Measurements from ENCODE around the gene CNBP. TPM values are rescaled to one million over a fixed set of nuclear protein-coding genes. Genes with fewer than 3 reads are reported as not detected.

Gene CNBP
- polyA plus RNA-seq, 1 donor (not counting 4 experiments of a cell fraction or from before 2014, with no cell fraction given): 388 TPM

GRCh38 chr3:129204473-129204872 is 20.8 kb upstream of the CNBP start:
- H3K27ac ChIP-seq (ENCODE audit: control insufficient read depth, insufficient read depth, low read length): no peak overlapping the region
- H3K79me2 ChIP-seq (ENCODE audit: control insufficient read depth, insufficient read depth, low read length): no peaks in the 10 kb centered on the region
- H3K36me3 ChIP-seq (ENCODE audit: control insufficient read depth in 2 of 2, extremely low read depth in 1 of 2, insufficient read depth in 2 of 2, low read length in 2 of 2): no peaks in the 10 kb centered on the region
- H3K4me2 ChIP-seq (ENCODE audit: control insufficient read depth, extremely low read depth, insufficient read depth, low read depth, low read length): no peak overlapping the region
- FAIRE-seq: no peak
- no peaks in the 10 kb centered on the region for H3K27me3 ChIP-seq (ENCODE audit: control insufficient read depth, extremely low read depth, insufficient read depth, low read length)
- H2AFZ ChIP-seq (ENCODE audit: control insufficient read depth, low read length): no peak overlapping the region
- H4K20me1 ChIP-seq (ENCODE audit: control insufficient read depth, extremely low read depth, insufficient read depth, low read length): no peaks in the 10 kb centered on the region
- H3K4me1 ChIP-seq (ENCODE audit: control insufficient read depth, extremely low read depth, insufficient read depth, low read length): no peaks in the 10 kb centered on the region
- no peaks in the 10 kb centered on the region for H3K9me1 ChIP-seq (ENCODE audit: control insufficient read depth, extremely low read depth, insufficient read depth, low read length)
- dilution Hi-C loops (cut with MboI; ENCODE audit: extremely low pct_ligation_motif_present, low sequenced_read_pairs): no loop called here
- H3K4me3 ChIP-seq (ENCODE audit: control insufficient read depth in 2 of 3, extremely low read depth in 1 of 3, insufficient read depth in 2 of 3, low read depth in 1 of 3, low read length in 3 of 3): no peak overlapping the region
- no peak for DNase-seq (ENCODE audit: low read depth, low spot score)
- no peak overlapping the region for H3K9ac ChIP-seq (ENCODE audit: control insufficient read depth, extremely low read depth, insufficient read depth, low read length)
- TF ChIP-seq, protein P1, sequence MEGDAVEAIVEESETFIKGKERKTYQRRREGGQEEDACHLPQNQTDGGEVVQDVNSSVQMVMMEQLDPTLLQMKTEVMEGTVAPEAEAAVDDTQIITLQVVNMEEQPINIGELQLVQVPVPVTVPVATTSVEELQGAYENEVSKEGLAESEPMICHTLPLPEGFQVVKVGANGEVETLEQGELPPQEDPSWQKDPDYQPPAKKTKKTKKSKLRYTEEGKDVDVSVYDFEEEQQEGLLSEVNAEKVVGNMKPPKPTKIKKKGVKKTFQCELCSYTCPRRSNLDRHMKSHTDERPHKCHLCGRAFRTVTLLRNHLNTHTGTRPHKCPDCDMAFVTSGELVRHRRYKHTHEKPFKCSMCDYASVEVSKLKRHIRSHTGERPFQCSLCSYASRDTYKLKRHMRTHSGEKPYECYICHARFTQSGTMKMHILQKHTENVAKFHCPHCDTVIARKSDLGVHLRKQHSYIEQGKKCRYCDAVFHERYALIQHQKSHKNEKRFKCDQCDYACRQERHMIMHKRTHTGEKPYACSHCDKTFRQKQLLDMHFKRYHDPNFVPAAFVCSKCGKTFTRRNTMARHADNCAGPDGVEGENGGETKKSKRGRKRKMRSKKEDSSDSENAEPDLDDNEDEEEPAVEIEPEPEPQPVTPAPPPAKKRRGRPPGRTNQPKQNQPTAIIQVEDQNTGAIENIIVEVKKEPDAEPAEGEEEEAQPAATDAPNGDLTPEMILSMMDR (optimal IDR thresholded peaks at IDR 0.05 in 1 of 3, IDR thresholded peaks at IDR 0.05 in 1 of 3, conservative IDR thresholded peaks at IDR 0.05 in 1 of 3; ENCODE audit: extremely low read depth in 1 of 3, insufficient read depth in 2 of 3, low read length in 3 of 3): no peak
- no peak for TF ChIP-seq EZH2 (IDR thresholded peaks at IDR 0.05; ENCODE audit: low read length)
- no peaks in the 10 kb centered on the region for H3K9me3 ChIP-seq (ENCODE audit: control insufficient read depth, low read depth, low read length)

GRCh38 chr3:129199366-129199765 is 15.7 kb upstream of the CNBP start:
- FAIRE-seq: no peak
- H3K4me3 ChIP-seq (ENCODE audit: control insufficient read depth in 2 of 3, extremely low read depth in 1 of 3, insufficient read depth in 2 of 3, low read depth in 1 of 3, low read length in 3 of 3): no peak overlapping the region
- no peaks in the 10 kb centered on the region for H3K79me2 ChIP-seq (ENCODE audit: control insufficient read depth, insufficient read depth, low read length)
- H3K9me3 ChIP-seq (ENCODE audit: control insufficient read depth, low read depth, low read length): no peaks in the 10 kb centered on the region
- no peaks in the 10 kb centered on the region for H3K9me1 ChIP-seq (ENCODE audit: control insufficient read depth, extremely low read depth, insufficient read depth, low read length)
- peaks cover 28% of the 10 kb centered on the region for H3K4me1 ChIP-seq (ENCODE audit: control insufficient read depth, extremely low read depth, insufficient read depth, low read length)
- H3K27me3 ChIP-seq (ENCODE audit: control insufficient read depth, extremely low read depth, insufficient read depth, low read length): no peaks in the 10 kb centered on the region
- no peak overlapping the region for H3K27ac ChIP-seq (ENCODE audit: control insufficient read depth, insufficient read depth, low read length)
- no peak for TF ChIP-seq EZH2 (IDR thresholded peaks at IDR 0.05; ENCODE audit: low read length)
- TF ChIP-seq, protein P1 (optimal IDR thresholded peaks at IDR 0.05 in 1 of 3, IDR thresholded peaks at IDR 0.05 in 1 of 3, conservative IDR thresholded peaks at IDR 0.05 in 1 of 3; ENCODE audit: extremely low read depth in 1 of 3, insufficient read depth in 2 of 3, low read length in 3 of 3): no peak
- dilution Hi-C loops (cut with MboI; ENCODE audit: extremely low pct_ligation_motif_present, low sequenced_read_pairs): no loop called here
- H3K36me3 ChIP-seq (ENCODE audit: control insufficient read depth in 2 of 2, extremely low read depth in 1 of 2, insufficient read depth in 2 of 2, low read length in 2 of 2): no peaks in the 10 kb centered on the region
- H3K9ac ChIP-seq (ENCODE audit: control insufficient read depth, extremely low read depth, insufficient read depth, low read length): no peak overlapping the region
- no peak overlapping the region for H3K4me2 ChIP-seq (ENCODE audit: control insufficient read depth, extremely low read depth, insufficient read depth, low read depth, low read length)
- H4K20me1 ChIP-seq (ENCODE audit: control insufficient read depth, extremely low read depth, insufficient read depth, low read length): no peaks in the 10 kb centered on the region
- H2AFZ ChIP-seq (ENCODE audit: control insufficient read depth, low read length): no peak overlapping the region
- no peak for DNase-seq (ENCODE audit: low read depth, low spot score)

Measured in keratinocyte (primary cell).